Fibroblast of lung (primary cell): ENCODE data around the gene KCNIP1. TPM values are rescaled to one million over a fixed set of nuclear protein-coding genes. Genes with fewer than 3 reads are reported as not detected.

Source experiments
- DNase-seq, 2 donors: peaks; one replicate each; pipeline versions ENCODE4 v3.0.0 to v3.0.0-alpha.2; 2010; ENCODE audit warnings: low read depth in 2 of 2
- H2AFZ ChIP-seq: 2 replicates; pipeline ENCODE4 v1.5.1; 2012; ENCODE audit warnings: low read length, control low read depth, inconsistent platforms
- H3K27ac ChIP-seq: 2 replicates; pipeline ENCODE4 v1.5.1; 2011; ENCODE audit warnings: low read length, control low read depth; ENCODE audit not compliant: insufficient read depth
- H3K27me3 ChIP-seq: 2 replicates; pipeline ENCODE4 v1.5.1; 2011; ENCODE audit warnings: mild to moderate bottlenecking, low read length; ENCODE audit not compliant: control insufficient read depth, insufficient read depth
- H3K36me3 ChIP-seq: 2 replicates; pipeline ENCODE4 v1.5.1; 2011; ENCODE audit warnings: low read length; ENCODE audit not compliant: control insufficient read depth, insufficient read depth
- H3K4me1 ChIP-seq: 2 replicates; pipeline ENCODE4 v1.5.1; 2011; ENCODE audit warnings: low read length; ENCODE audit not compliant: control insufficient read depth, insufficient read depth; ENCODE audit errors: extremely low read depth
- H3K4me2 ChIP-seq: 2 replicates; pipeline ENCODE4 v1.5.1; 2011; ENCODE audit warnings: low read length, control low read depth; ENCODE audit not compliant: insufficient read depth; ENCODE audit errors: extremely low read depth
- H3K4me3 ChIP-seq, 4 experiments: fragments of 200-600 bp in 1 of 4; sonication (generic) in 1 of 4; replicated peaks in 1 of 4; 2 replicates each; pipeline ENCODE4 v1.5.1; 2011 to 2016; ENCODE audit warnings: low read length in 4 of 4, low read depth in 3 of 4, mild to moderate bottlenecking in 3 of 4, control low read depth in 2 of 4, inconsistent platforms in 1 of 4, mixed read lengths in 1 of 4; ENCODE audit not compliant: insufficient read depth in 1 of 4; ENCODE audit errors: control extremely low read depth in 1 of 4
- H3K79me2 ChIP-seq: 2 replicates; pipeline ENCODE4 v1.5.1; 2012; ENCODE audit warnings: mild to moderate bottlenecking, low read length, inconsistent platforms; ENCODE audit not compliant: control insufficient read depth, insufficient read depth
- H3K9ac ChIP-seq: 2 replicates; pipeline ENCODE4 v1.5.1; 2011; ENCODE audit warnings: mild to moderate bottlenecking, low read length, control low read depth; ENCODE audit not compliant: insufficient read depth
- H3K9me3 ChIP-seq: 2 replicates; pipeline ENCODE4 v1.5.1; 2012; ENCODE audit warnings: low read depth, low read length; ENCODE audit not compliant: control insufficient read depth, insufficient read depth
- H4K20me1 ChIP-seq: 2 replicates; pipeline ENCODE4 v1.5.1; 2011; ENCODE audit warnings: low read length; ENCODE audit not compliant: control insufficient read depth, insufficient read depth; ENCODE audit errors: extremely low read depth
- CTCF ChIP-seq, 2 donors: IDR thresholded peaks in 1 of 2; conservative IDR thresholded peaks in 1 of 2; 1 replicate in 1 of 2; 2 replicates in 1 of 2; pipeline ENCODE4 v1.5.1; 2011 to 2012; ENCODE audit warnings: low read length in 2 of 2, control low read depth in 1 of 2, inconsistent platforms in 1 of 2, low read depth in 1 of 2, mild to moderate bottlenecking in 1 of 2
- EZH2 ChIP-seq: IDR thresholded peaks from 2 replicates; pipeline ENCODE4 v1.5.1; 2012; ENCODE audit warnings: low read length, control low read depth, mild to moderate bottlenecking; ENCODE audit errors: missing control alignments
- polyA plus RNA-seq, 2 donors: library from polyadenylated mRNA; depleted of rRNA in 1 of 2; stranded (reverse) in 1 of 2; unstranded in 1 of 2; fragments of >200 nt; gene quantifications; 2 replicates each; pipeline ENCODE4 v1.2.1, GENCODE V29; 2011 to 2012; ENCODE audit warnings: missing spikeins in 1 of 2
- total RNA-seq: library from RNA; depleted of rRNA; stranded (reverse); fragments of >200 nt; gene quantifications from 2 replicates; pipeline ENCODE4 v1.2.1, GENCODE V29; 2014

Gene KCNIP1
- total and polyA plus RNA-seq, 2 donors (not counting 1 experiment from before 2014, with no cell fraction given) = not detected

- no peak for TF ChIP-seq CTCF (conservative IDR thresholded peaks at IDR 0.05 in 1 of 2, IDR thresholded peaks at IDR 0.05 in 1 of 2; ENCODE audit: low read depth in 1 of 2, low read length in 2 of 2)
- no peak for TF ChIP-seq EZH2
- no peak overlapping the region for H2AFZ ChIP-seq
- H3K4me1 ChIP-seq = no peaks in the 10 kb centered on the region
- H3K79me2 ChIP-seq = no peaks in the 10 kb centered on the region
- H3K9me3 ChIP-seq = no peaks in the 10 kb centered on the region
- no peak for DNase-seq
- no peaks in the 10 kb centered on the region for H4K20me1 ChIP-seq
- H3K4me2 ChIP-seq = no peak overlapping the region
- H3K27ac ChIP-seq = no peak overlapping the region
- H3K9ac ChIP-seq = no peak overlapping the region
- no peak overlapping the region for H3K4me3 ChIP-seq
- H3K36me3 ChIP-seq = no peaks in the 10 kb centered on the region
- H3K27me3 ChIP-seq = no peaks in the 10 kb centered on the region
Observed at GRCh38 chr5:170582644-170583330, 79.0 kb downstream of the KCNIP1 start.

- Histone ChIP-seq H3K4me2 (no peak overlapping the region), H3K9ac (no peak overlapping the region), H4K20me1 (no peaks in the 10 kb centered on the region), H3K27ac (no peak overlapping the region), H3K4me3 (no peak overlapping the region), H3K36me3 (no peaks in the 10 kb centered on the region), H3K27me3 (no peaks in the 10 kb centered on the region), H3K79me2 (no peaks in the 10 kb centered on the region), H2AFZ (no peak overlapping the region), H3K9me3 (no peaks in the 10 kb centered on the region), H3K4me1 (no peaks in the 10 kb centered on the region)
- TF ChIP-seq EZH2 (no peak), CTCF (conservative IDR thresholded peaks at IDR 0.05 in 1 of 2, IDR thresholded peaks at IDR 0.05 in 1 of 2; ENCODE audit: low read depth in 1 of 2, low read length in 2 of 2) (no peak)
- DNase-seq = no peak
Observed at GRCh38 chr5:170584003-170584402, 80.2 kb downstream of the KCNIP1 start.

GRCh38 chr5:170584450-170585058 lies 80.7 kb downstream of the KCNIP1 start:
- Histone ChIP-seq H3K36me3 (no peaks in the 10 kb centered on the region), H2AFZ (no peak overlapping the region), H3K27ac (no peak overlapping the region), H4K20me1 (no peaks in the 10 kb centered on the region), H3K79me2 (no peaks in the 10 kb centered on the region), H3K9ac (no peak overlapping the region), H3K27me3 (no peaks in the 10 kb centered on the region), H3K4me3 (no peak overlapping the region), H3K4me1 (no peaks in the 10 kb centered on the region), H3K4me2 (no peak overlapping the region), H3K9me3 (no peaks in the 10 kb centered on the region)
- TF ChIP-seq EZH2 (no peak), CTCF (conservative IDR thresholded peaks at IDR 0.05 in 1 of 2, IDR thresholded peaks at IDR 0.05 in 1 of 2; ENCODE audit: low read depth in 1 of 2, low read length in 2 of 2) (no peak)
- no peak for DNase-seq
